T-cell (primary cell): ENCODE data around the gene NT5C1B. TPM values are rescaled to one million over a fixed set of nuclear protein-coding genes. Genes with fewer than 3 reads are reported as not detected.

Experiments used
- ATAC-seq, 4 experiments: fragments of 200-7000 bp in 3 of 4; fragments of 150-1000 bp in 1 of 4; cut with Tn5 transposase; replicated peaks in 1 of 4; 1 replicate in 3 of 4; 2 replicates in 1 of 4; pipeline ENCODE4 v1.10.0; 2021; ENCODE audit warnings: moderate library complexity in 3 of 4, mild to moderate bottlenecking in 2 of 4, moderate number of reproducible peaks in 1 of 4
- CTCF ChIA-PET, 2 donors: fragments of 300-600 bp; sonication (Branson Sonifier 250); formaldehyde crosslinking; loops; one replicate each; lab custom pipeline; 2022; ENCODE audit warnings: antibody characterized with exemption in 2 of 2; lab: Charles Lee
- POLR2A ChIA-PET, 2 donors: fragments of 300-600 bp; sonication (Branson Sonifier 250); formaldehyde crosslinking; loops; one replicate each; lab custom pipeline; 2022; ENCODE audit warnings: antibody characterized with exemption in 2 of 2; lab: Charles Lee
- DNase-seq, 35 experiments: peaks; one replicate each; pipeline versions ENCODE4 v3.0.0 to v3.0.0-alpha.2; 2013 to 2023
- H3K27ac ChIP-seq: one replicate; pipeline ENCODE4 v1.5.1; 2013; ENCODE audit warnings: low read length
- H3K27me3 ChIP-seq, 2 experiments: replicated peaks in 1 of 2; 1 replicate in 1 of 2; 2 replicates in 1 of 2; pipeline versions ENCODE4 v1.6.1 to v1.7.0; 2013; ENCODE audit warnings: low read length in 1 of 2, mixed read lengths in 1 of 2; ENCODE audit not compliant: control insufficient read depth in 2 of 2, insufficient read depth in 2 of 2; ENCODE audit errors: extremely low read depth in 1 of 2
- H3K36me3 ChIP-seq, 2 donors: 1 replicate in 1 of 2; 2 replicates in 1 of 2; pipeline versions ENCODE4 v1.6.1 to v1.7.0; 2013; ENCODE audit warnings: low read length in 1 of 2; ENCODE audit not compliant: control insufficient read depth in 2 of 2, insufficient read depth in 1 of 2; ENCODE audit errors: extremely low read depth in 1 of 2
- H3K4me1 ChIP-seq, 2 experiments: 1 replicate in 1 of 2; 2 replicates in 1 of 2; pipeline versions ENCODE4 v1.6.1 to v1.7.0; 2013; ENCODE audit warnings: low read length in 2 of 2, mixed read lengths in 1 of 2; ENCODE audit not compliant: insufficient read depth in 2 of 2, control insufficient read depth in 1 of 2; ENCODE audit errors: extremely low read depth in 1 of 2
- H3K4me3 ChIP-seq, 2 donors: 1 replicate in 1 of 2; 2 replicates in 1 of 2; pipeline versions ENCODE4 v1.5.1 to v1.7.0; 2013; ENCODE audit warnings: mild to moderate bottlenecking in 2 of 2, low read length in 1 of 2, moderate library complexity in 1 of 2; ENCODE audit not compliant: control insufficient read depth in 1 of 2; ENCODE audit errors: extremely low read depth in 1 of 2
- H3K9me3 ChIP-seq: 2 replicates; pipeline ENCODE4 v1.7.0; 2013
- H3K27ac Mint-ChIP-seq, 2 donors: one replicate each; pipeline ENCODE4 v1.8.0; 2020 to 2021; ENCODE audit warnings: mild to moderate bottlenecking in 2 of 2, mixed read lengths in 2 of 2
- H3K27me3 Mint-ChIP-seq, 2 donors: one replicate each; pipeline ENCODE4 v1.8.0; 2021 to 2022; ENCODE audit warnings: mixed read lengths in 2 of 2
- H3K36me3 Mint-ChIP-seq: one replicate; pipeline ENCODE4 v1.8.0; 2021; ENCODE audit warnings: mixed read lengths
- H3K4me1 Mint-ChIP-seq, 3 donors: one replicate each; pipeline ENCODE4 v1.8.0; 2020 to 2022; ENCODE audit warnings: mixed read lengths in 3 of 3, mild to moderate bottlenecking in 1 of 3
- H3K4me3 Mint-ChIP-seq, 3 donors: one replicate each; pipeline ENCODE4 v1.8.0; 2020 to 2022; ENCODE audit warnings: mild to moderate bottlenecking in 3 of 3, mixed read lengths in 3 of 3, moderate library complexity in 3 of 3
- H3K9me3 Mint-ChIP-seq, 3 donors: one replicate each; pipeline ENCODE4 v1.8.0; 2020 to 2022; ENCODE audit warnings: mixed read lengths in 3 of 3
- WGBS: methylation state at CpG from one replicate; pipeline ENCODE4 v1.1.5; 2013; ENCODE audit warnings: missing lambda C conversion rate; ENCODE audit not compliant: insufficient coverage; 5-methylcytosine and 5-hydroxymethylcytosine counted together
- total RNA-seq, 35 experiments: library from RNA in 6 of 35; stranded (reverse) in 6 of 35; fragments of 120-200 nt in 1 of 35; gene quantifications; one replicate each; pipeline versions ENCODE4 v1.2.1 to v1.2.4 and lab custom pipeline; 2013 to 2026

Gene NT5C1B
- total RNA-seq, 5 donors from 2014 or later (not counting 1 experiment from before 2014, with no cell fraction given) = not detected

- ATAC-seq (no peak), DNase-seq (no peak)
- H3K9me3 Mint-ChIP-seq = peaks cover 0 to 2% (median 0%) of the 10 kb centered on the region in 3 donors
- H3K4me3 Mint-ChIP-seq = no peak overlapping the region
- no peaks in the 10 kb centered on the region for H3K4me1 ChIP-seq
- peaks cover 26% of the 10 kb centered on the region for H3K36me3 Mint-ChIP-seq
- WGBS = no CpG with 5 or more reads among the region's 5 CpGs
- no peaks in the 10 kb centered on the region for H3K27me3 Mint-ChIP-seq
- CTCF ChIA-PET = no interaction called here
- H3K4me1 Mint-ChIP-seq = no peaks in the 10 kb centered on the region
- no peaks in the 10 kb centered on the region for H3K36me3 ChIP-seq
- POLR2A ChIA-PET = interaction anchor here in 1 of 2 donors (0.6 kb wide), 1 partner anchor 156 kb away, joined by 6 read pairs; no protein-coding TSS in a partner anchor
- no peak overlapping the region for H3K4me3 ChIP-seq
- no peak overlapping the region for H3K27ac Mint-ChIP-seq
- peaks cover 2% of the 10 kb centered on the region for H3K9me3 ChIP-seq
- H3K27ac ChIP-seq = no peak overlapping the region
- H3K27me3 ChIP-seq = no peaks in the 10 kb centered on the region
Observed at GRCh38 chr2:18597618-18598017, 8.2 kb upstream of the NT5C1B start.

- Histone ChIP-seq H3K27ac (no peak overlapping the region), H3K27me3 (no peaks in the 10 kb centered on the region), H3K9me3 (peaks cover 2% of the 10 kb centered on the region), H3K4me3 (no peak overlapping the region), H3K4me1 (no peaks in the 10 kb centered on the region), H3K36me3 (no peaks in the 10 kb centered on the region)
- H3K27me3 Mint-ChIP-seq = no peaks in the 10 kb centered on the region
- H3K36me3 Mint-ChIP-seq = peaks cover 30% of the 10 kb centered on the region
- ATAC-seq (no peak), DNase-seq (no peak)
- 100% methylated on average over 2 of the region's 3 CpGs for WGBS
- ChIA-PET POLR2A (no interaction called here), CTCF (no interaction called here)
- no peak overlapping the region for H3K4me3 Mint-ChIP-seq
- H3K4me1 Mint-ChIP-seq = no peaks in the 10 kb centered on the region
- H3K27ac Mint-ChIP-seq = no peak overlapping the region
- peaks cover 0 to 2% (median 0%) of the 10 kb centered on the region in 3 donors for H3K9me3 Mint-ChIP-seq
Observed at GRCh38 chr2:18596993-18597392, 7.6 kb upstream of the NT5C1B start.

- Histone ChIP-seq H3K4me3 (no peak overlapping the region), H3K9me3 (peaks cover 2% of the 10 kb centered on the region), H3K36me3 (peaks cover 0 to 4% of the 10 kb centered on the region in 2 donors), H3K4me1 (no peaks in the 10 kb centered on the region), H3K27me3 (no peaks in the 10 kb centered on the region), H3K27ac (no peak overlapping the region)
- ChIA-PET POLR2A (no interaction called here), CTCF (no interaction called here)
- Mint-ChIP-seq H3K4me3 (no peak overlapping the region), H3K4me1 (peaks cover 0 to 6% (median 0%) of the 10 kb centered on the region in 3 donors), H3K27ac (no peak overlapping the region), H3K27me3 (no peaks in the 10 kb centered on the region), H3K36me3 (peaks cover 43% of the 10 kb centered on the region), H3K9me3 (peaks cover 0 to 2% (median 0%) of the 10 kb centered on the region in 3 donors)
- 78% methylated on average over 1 of the region's 1 CpG for WGBS
- no peak for DNase-seq
- ATAC-seq = no peak
Observed at GRCh38 chr2:18593496-18593895, 4.1 kb upstream of the NT5C1B start.

GRCh38 chr2:18592372-18592771 lies 3.0 kb upstream of the NT5C1B start:
- 69% methylated on average over 2 of the region's 2 CpGs for WGBS
- Histone ChIP-seq H3K9me3 (peaks cover 2% of the 10 kb centered on the region), H3K27ac (no peak overlapping the region), H3K36me3 (peaks cover 0 to 4% of the 10 kb centered on the region in 2 donors), H3K27me3 (no peaks in the 10 kb centered on the region), H3K4me3 (no peak overlapping the region), H3K4me1 (no peaks in the 10 kb centered on the region)
- H3K27ac Mint-ChIP-seq = no peak overlapping the region
- ATAC-seq = no peak
- ChIA-PET CTCF (no interaction called here), POLR2A (no interaction called here)
- no peak for DNase-seq
- peaks cover 0 to 6% (median 0%) of the 10 kb centered on the region in 3 donors for H3K4me1 Mint-ChIP-seq
- no peaks in the 10 kb centered on the region for H3K27me3 Mint-ChIP-seq
- peaks cover 47% of the 10 kb centered on the region for H3K36me3 Mint-ChIP-seq
- H3K9me3 Mint-ChIP-seq = peaks cover 0 to 2% (median 0%) of the 10 kb centered on the region in 3 donors
- no peak overlapping the region for H3K4me3 Mint-ChIP-seq

- ChIA-PET POLR2A (interaction anchor here in 1 of 2 donors (0.6 kb wide), 1 partner anchor 616 kb away, joined by 3 read pairs; no protein-coding TSS in a partner anchor), CTCF (no interaction called here)
- H3K36me3 Mint-ChIP-seq = peaks cover 53% of the 10 kb centered on the region
- no CpG with 5 or more reads among the region's 1 CpG for WGBS
- peaks cover 0 to 6% (median 0%) of the 10 kb centered on the region in 3 donors for H3K4me1 Mint-ChIP-seq
- ATAC-seq (no peak), DNase-seq (no peak)
- no peak overlapping the region for H3K4me3 Mint-ChIP-seq
- no peak overlapping the region for H3K4me3 ChIP-seq
- no peaks in the 10 kb centered on the region for H3K27me3 Mint-ChIP-seq
- H3K27ac Mint-ChIP-seq = no peak overlapping the region
- H3K36me3 ChIP-seq = peaks cover 0 to 8% of the 10 kb centered on the region in 2 donors
- no peak overlapping the region for H3K27ac ChIP-seq
- H3K9me3 Mint-ChIP-seq = peaks cover 2 to 9% (median 6%) of the 10 kb centered on the region in 3 donors
- no peaks in the 10 kb centered on the region for H3K9me3 ChIP-seq
- H3K4me1 ChIP-seq = no peaks in the 10 kb centered on the region
- no peaks in the 10 kb centered on the region for H3K27me3 ChIP-seq
Observed at GRCh38 chr2:18588802-18589201, 567 bp downstream of the NT5C1B start.

- Histone ChIP-seq H3K4me1 (no peaks in the 10 kb centered on the region), H3K27ac (no peak overlapping the region), H3K27me3 (no peaks in the 10 kb centered on the region), H3K36me3 (peaks cover 0 to 8% of the 10 kb centered on the region in 2 donors), H3K9me3 (no peaks in the 10 kb centered on the region), H3K4me3 (no peak overlapping the region)
- Mint-ChIP-seq H3K36me3 (peaks cover 56% of the 10 kb centered on the region), H3K27ac (no peak overlapping the region), H3K27me3 (no peaks in the 10 kb centered on the region), H3K4me3 (no peak overlapping the region), H3K9me3 (peaks cover 9 to 17% (median 10%) of the 10 kb centered on the region in 3 donors), H3K4me1 (peaks cover 0 to 6% (median 0%) of the 10 kb centered on the region in 3 donors)
- no peak for ATAC-seq
- ChIA-PET POLR2A (no interaction called here), CTCF (no interaction called here)
- no CpG with 5 or more reads among the region's 1 CpG for WGBS
- DNase-seq = no peak
Observed at GRCh38 chr2:18588049-18588448, 1.3 kb downstream of the NT5C1B start.
